NCI-H2227 (cell line): ENCODE measurements around the gene BEND3.
A peak's percentile ranks its signal among the peaks of the same experiment; 100 is the strongest.
"Not testable (repeated sequence)": the region's sequence is repeated elsewhere in the genome, so short reads cannot be mapped to it uniquely, and the experiment has no call there.

Source experiments
- DNase-seq: peaks from one replicate; lab custom pipeline; 2025; ENCODE audit not compliant: unreplicated experiment; lab: John Stamatoyannopoulos, UW

Gene BEND3

GRCh38 chr6:107121964-107122495 is 6.7 kb upstream of the BEND3 start:
- no peak for DNase-seq

GRCh38 chr6:107121266-107121665 is 6.0 kb upstream of the BEND3 start:
- DNase-seq = peak; percentile 18

GRCh38 chr6:107120404-107120803 is 5.1 kb upstream of the BEND3 start:
- DNase-seq = no peak

GRCh38 chr6:107118976-107119375 is 3.7 kb upstream of the BEND3 start:
- peak; percentile 5 for DNase-seq

GRCh38 chr6:107118540-107118939 is 3.2 kb upstream of the BEND3 start:
- not testable (repeated sequence) for DNase-seq

GRCh38 chr6:107116931-107117330 is 1.6 kb upstream of the BEND3 start:
- DNase-seq = no peak

GRCh38 chr6:107116328-107116892 is 1.1 kb upstream of the BEND3 start:
- peak; percentile 65 for DNase-seq

- peak; percentile 77 for DNase-seq
Measured at GRCh38 chr6:107115695-107116327, 496 bp upstream of the BEND3 start.

- DNase-seq = peak; percentile 88
Measured at GRCh38 chr6:107114213-107114925, 946 bp downstream of the BEND3 start.

GRCh38 chr6:107110200-107110599 is 5.1 kb downstream of the BEND3 start:
- no peak for DNase-seq

- no peak for DNase-seq
Measured at GRCh38 chr6:107108201-107108890, 7.0 kb downstream of the BEND3 start.

GRCh38 chr6:107107791-107108190 is 7.5 kb downstream of the BEND3 start:
- no peak for DNase-seq

GRCh38 chr6:107106165-107106564 is 9.2 kb downstream of the BEND3 start:
- no peak for DNase-seq

GRCh38 chr6:107105511-107106116 is 9.7 kb downstream of the BEND3 start:
- no peak for DNase-seq

- peak; percentile 14 for DNase-seq
Measured at GRCh38 chr6:107103082-107103481, 12.2 kb downstream of the BEND3 start.

GRCh38 chr6:107102414-107102805 is 12.9 kb downstream of the BEND3 start:
- DNase-seq = peak; percentile 13

GRCh38 chr6:107101686-107102413 is 13.5 kb downstream of the BEND3 start:
- DNase-seq = peak; percentile 13

GRCh38 chr6:107101211-107101610 is 14.1 kb downstream of the BEND3 start:
- DNase-seq = no peak

- no peak for DNase-seq
Measured at GRCh38 chr6:107098436-107099307, 16.6 kb downstream of the BEND3 start.
